Aorta (tissue), 5 donors: ENCODE measurements around the gene C17orf107. TPM values are rescaled to one million over a fixed set of nuclear protein-coding genes. Genes with fewer than 3 reads are reported as not detected.

Experiments used
- ATAC-seq: fragments of 200-7000 bp; cut with Tn5 transposase; one replicate; pipeline ENCODE4 v1.9.1; 2022; ENCODE audit warnings: moderate library complexity; ENCODE audit not compliant: low FRiP score
- DNase-seq, 2 donors: peaks; one replicate each; pipeline ENCODE4 v3.0.0-alpha.2; 2020
- H3K27ac ChIP-seq, 2 donors: one replicate each; pipeline ENCODE4 v1.5.1; 2013; ENCODE audit warnings: low read length in 2 of 2, mild to moderate bottlenecking in 2 of 2, moderate library complexity in 2 of 2, control low read depth in 1 of 2, inconsistent platforms in 1 of 2, low read depth in 1 of 2
- H3K27me3 ChIP-seq, 2 donors: one replicate each; pipeline ENCODE4 v1.6.1; 2013; ENCODE audit warnings: control low read depth in 1 of 2, low read length in 1 of 2, mild to moderate bottlenecking in 1 of 2, moderate library complexity in 1 of 2; ENCODE audit not compliant: insufficient read depth in 2 of 2, control insufficient read depth in 1 of 2
- H3K36me3 ChIP-seq, 2 donors: one replicate each; pipeline ENCODE4 v1.6.1; 2013; ENCODE audit warnings: control low read depth in 1 of 2, low read length in 1 of 2, mild to moderate bottlenecking in 1 of 2; ENCODE audit not compliant: insufficient read depth in 2 of 2, control insufficient read depth in 1 of 2
- H3K4me1 ChIP-seq, 2 donors: one replicate each; pipeline ENCODE4 v1.6.1; 2013; ENCODE audit warnings: low read length in 2 of 2, control low read depth in 1 of 2, mild to moderate bottlenecking in 1 of 2, moderate library complexity in 1 of 2; ENCODE audit not compliant: insufficient read depth in 2 of 2, control insufficient read depth in 1 of 2
- H3K4me3 ChIP-seq, 2 donors: one replicate each; pipeline ENCODE4 v1.5.1; 2013; ENCODE audit warnings: low read length in 2 of 2, control low read depth in 1 of 2, mild to moderate bottlenecking in 1 of 2
- H3K9me3 ChIP-seq: one replicate; pipeline ENCODE4 v1.6.1; 2013; ENCODE audit warnings: mild to moderate bottlenecking, low read length; ENCODE audit not compliant: control insufficient read depth
- WGBS, 2 donors: extraction: QIAGEN DNeasy Blood & Tissue Kit; methylation state at CpG; one replicate each; pipeline ENCODE4 v1.1.7; 2013; 5-methylcytosine and 5-hydroxymethylcytosine counted together
- intact Hi-C, 2 donors: fragments of 100-400 bp; cut with DNase I; formaldehyde crosslinking; loops; one replicate each; pipeline versions ENCODE4 v1.14.2 to v1.15.0; 2022
- polyA plus RNA-seq, 2 donors: library from polyadenylated mRNA; stranded (reverse); fragments of 200-250 nt; gene quantifications; one replicate each; pipeline ENCODE4 v1.2.3, GENCODE V29; 2013
- total RNA-seq, 2 donors: library from RNA; stranded (reverse); fragmentation: NEBNext Ultra II Directional; extraction: Animal tissue kit (Norgen Biotek cat#: 25700); gene quantifications; one replicate each; pipeline ENCODE4 v1.2.1, GENCODE V29; 2021
- donor health status: healthy with polysubstance abuse.
- donor health status: Bipolar disorder and iron deficiency.
- donor health status: DM: no; HTN: no; CAD: no.
- donor health status: DM: no; HTN: no; CAD: no.
- donor health status: DM: yes; HTN: yes; CAD: no.

The C17orf107 gene
- total and polyA plus RNA-seq, 4 donors: 0.49 to 2.9 (median 1.8) TPM

DNA sequence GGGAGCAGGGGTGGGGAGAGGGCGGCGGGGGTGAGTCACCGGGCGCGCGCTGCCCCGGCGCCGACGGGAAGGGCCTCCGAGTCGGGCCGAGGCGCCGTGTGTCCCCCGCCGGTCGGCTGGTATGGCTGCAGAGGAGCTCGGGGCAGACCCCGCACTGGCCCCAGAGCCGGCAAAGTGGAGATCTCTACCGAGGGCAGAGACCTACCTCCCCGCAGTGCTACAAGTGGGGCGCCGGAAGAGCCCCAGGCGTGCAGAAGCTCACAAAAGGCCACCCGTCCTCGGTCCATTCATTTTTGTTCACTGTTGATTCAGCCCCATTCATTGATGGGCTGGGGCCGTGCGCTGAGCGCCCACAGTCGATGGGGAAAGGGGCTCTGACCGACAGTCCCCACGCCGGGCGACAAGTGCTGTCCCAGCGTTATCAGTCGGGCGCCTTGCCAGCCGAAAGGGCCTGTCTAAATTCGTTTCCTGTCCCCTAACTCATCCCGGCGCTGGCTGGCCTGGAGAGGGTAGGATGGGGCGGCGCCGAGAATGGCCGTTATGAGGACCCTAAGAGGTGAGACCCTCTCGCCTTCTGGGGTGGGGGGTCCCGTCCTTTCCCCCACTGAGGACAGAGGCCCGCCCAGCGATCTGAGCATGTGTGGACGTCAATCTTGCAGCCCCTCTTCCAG is 50.9 kb downstream of the C17orf107 start:
- peak; percentile 77 to 87 for DNase-seq
- WGBS, 2 donors: 5 to 10% methylated on average over 37 to 52 of the region's 52 CpGs
- H3K4me1 ChIP-seq: no peaks in the 10 kb centered on the region

DNA sequence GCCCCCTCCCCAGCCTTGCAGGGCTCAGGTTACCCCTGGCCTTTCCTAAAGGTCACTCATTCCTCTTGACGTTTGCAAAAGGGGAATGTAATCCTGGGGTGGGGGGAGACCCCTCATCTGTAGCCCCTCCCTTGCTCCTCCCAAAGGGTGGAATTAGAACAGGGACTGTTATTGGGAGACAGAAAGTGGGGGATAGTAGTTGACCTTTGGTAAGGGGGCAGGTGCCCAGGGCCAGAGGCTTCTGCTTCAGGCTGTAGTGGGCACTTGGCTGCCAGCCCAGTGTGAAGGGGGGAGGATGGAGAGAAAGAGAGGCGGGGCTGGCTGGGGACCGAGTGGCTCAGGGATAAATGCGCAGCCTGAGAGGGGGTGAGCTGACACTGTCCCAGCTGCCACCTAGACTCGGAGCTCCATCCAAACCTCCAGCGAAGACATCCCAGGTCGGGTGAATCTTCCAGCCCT is 51.4 kb downstream of the C17orf107 start, which contains the start of gene ENO3:
Gene ENO3 (plus strand): TSS at position 374 of the 459 bp plus-strand sequence. CDS start 711 bp downstream, outside the sequence.
- intact Hi-C loops: no loop called here
- Histone ChIP-seq H3K4me1 (no peaks in the 10 kb centered on the region), H3K36me3 (no peaks in the 10 kb centered on the region), H3K27ac (peak within 1 kb of the TSS; percentile 83 to 88), H3K9me3 (no peaks in the 10 kb centered on the region), H3K27me3 (peaks cover 0 to 2% of the 10 kb centered on the region in 2 donors), H3K4me3 (peak within 1 kb of the TSS; percentile 20 to 72)
- 32 to 40% methylated on average over 7 of the region's 7 CpGs for WGBS, 2 donors
- ATAC-seq (no peak), DNase-seq (peak in 1 of 2 donors; percentile 66)

More for the DNA sequence above, 50.9 kb downstream of the C17orf107 start:
- H3K36me3 ChIP-seq: no peaks in the 10 kb centered on the region
- H3K27ac ChIP-seq: peak overlapping the region; percentile 83 to 88
- peak; percentile 9 for ATAC-seq
- no peaks in the 10 kb centered on the region for H3K9me3 ChIP-seq
- peaks cover 0 to 2% of the 10 kb centered on the region in 2 donors for H3K27me3 ChIP-seq
- intact Hi-C loops: no loop called here
- peak overlapping the region; percentile 72 to 75 for H3K4me3 ChIP-seq

DNA sequence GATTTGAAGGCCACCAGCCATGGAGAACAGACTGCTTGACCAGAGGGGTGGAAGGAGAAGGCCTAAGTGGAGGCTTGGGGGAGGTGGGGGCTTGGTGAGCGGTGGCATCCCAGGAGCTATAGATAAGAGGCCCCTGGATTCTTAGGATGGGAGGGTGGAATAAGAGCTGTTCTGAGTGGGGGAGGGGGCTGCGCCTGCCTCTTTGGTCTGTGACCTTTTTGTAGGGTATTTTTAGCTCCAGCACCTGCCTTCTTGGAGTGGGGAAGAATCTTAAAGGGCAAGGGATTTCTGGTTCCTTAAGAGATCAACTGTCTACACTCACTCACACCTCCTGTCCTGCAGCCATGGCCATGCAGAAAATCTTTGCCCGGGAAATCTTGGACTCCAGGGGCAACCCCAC is 52.1 kb downstream of the C17orf107 start:
- no peak for ATAC-seq
- intact Hi-C loops: no loop called here
- Histone ChIP-seq H3K36me3 (no peaks in the 10 kb centered on the region), H3K4me1 (no peaks in the 10 kb centered on the region), H3K27ac (no peak overlapping the region), H3K27me3 (peaks cover 0 to 2% of the 10 kb centered on the region in 2 donors), H3K9me3 (no peaks in the 10 kb centered on the region), H3K4me3 (no peak overlapping the region)
- no peak for DNase-seq
- 86 to 92% methylated on average over 3 of the region's 3 CpGs for WGBS, 2 donors

Other genes with a start within 250 kb of the C17orf107 start
- 10 to 100 TPM; 34.6 to 49.4 TPM for gene PELP1, start 195.4 kb upstream of the C17orf107 start, total RNA-seq
- gene PELP1, start 195.4 kb upstream of the C17orf107 start, polyA plus RNA-seq: 10 to 100 TPM; 11.0 to 39.2 TPM
- gene ARRB2, start 188.9 kb upstream of the C17orf107 start, total RNA-seq: 100 to 1,000 TPM in 1 of 2 donors, 10 to 100 TPM in 1; 71.8 to 119 TPM
- 10 to 100 TPM; 23.2 to 55.2 TPM for gene ARRB2, start 188.9 kb upstream of the C17orf107 start, polyA plus RNA-seq
- 10 to 100 TPM in 1 of 2 donors, 1 to 10 TPM in 1; 7.9 to 16.7 TPM for gene MED11, start 168.1 kb upstream of the C17orf107 start, total RNA-seq
- 10 to 100 TPM; 26.2 to 41.1 TPM for gene MED11, start 168.1 kb upstream of the C17orf107 start, polyA plus RNA-seq
- 1 to 10 TPM; 2.1 to 7.7 TPM for gene ZMYND15, start 159.7 kb upstream of the C17orf107 start, total RNA-seq
- gene ZMYND15, start 159.7 kb upstream of the C17orf107 start, polyA plus RNA-seq: 1 to 10 TPM in 1 of 2 donors, under 1 TPM in 1; 0.87 to 1.0 TPM
- 10 to 100 TPM; 35.9 to 64.0 TPM for gene CXCL16, start 159.6 kb upstream of the C17orf107 start, total RNA-seq
- 10 to 100 TPM; 11.0 to 33.7 TPM for gene CXCL16, start 159.6 kb upstream of the C17orf107 start, polyA plus RNA-seq
- not detected for gene TM4SF5, start 127.7 kb upstream of the C17orf107 start, total RNA-seq
- gene TM4SF5, start 127.7 kb upstream of the C17orf107 start, polyA plus RNA-seq: 10 to 100 TPM in 1 of 2 donors, not detected in 1; 18.4 TPM
- gene VMO1, start 113.2 kb upstream of the C17orf107 start, total RNA-seq: 10 to 100 TPM in 1 of 2 donors, 1 to 10 TPM in 1; 6.6 to 19.3 TPM
- 10 to 100 TPM in 1 of 2 donors, 1 to 10 TPM in 1; 1.5 to 15.5 TPM for gene VMO1, start 113.2 kb upstream of the C17orf107 start, polyA plus RNA-seq
- gene GLTPD2, start 110.6 kb upstream of the C17orf107 start, total RNA-seq: not detected
- gene GLTPD2, start 110.6 kb upstream of the C17orf107 start, polyA plus RNA-seq: 1 to 10 TPM in 1 of 2 donors, not detected in 1; 3.4 TPM
- 10 to 100 TPM; 78.3 to 91.8 TPM for gene PSMB6, start 103.4 kb upstream of the C17orf107 start, total RNA-seq
- gene PSMB6, start 103.4 kb upstream of the C17orf107 start, polyA plus RNA-seq: 100 to 1,000 TPM; 171 to 186 TPM
- gene PLD2, start 92.4 kb upstream of the C17orf107 start, total RNA-seq: 10 to 100 TPM; 25.3 to 65.0 TPM
- 10 to 100 TPM in 1 of 2 donors, 1 to 10 TPM in 1; 8.8 to 32.9 TPM for gene PLD2, start 92.4 kb upstream of the C17orf107 start, polyA plus RNA-seq
- 10 to 100 TPM; 64.2 to 97.5 TPM for gene MINK1, start 66.2 kb upstream of the C17orf107 start, total RNA-seq
- gene MINK1, start 66.2 kb upstream of the C17orf107 start, polyA plus RNA-seq: 10 to 100 TPM; 22.2 to 40.0 TPM
- gene CHRNE, start 3.6 kb downstream of the C17orf107 start, total RNA-seq: 1 to 10 TPM in 1 of 2 donors, under 1 TPM in 1; 0.84 to 1.6 TPM
- gene CHRNE, start 3.6 kb downstream of the C17orf107 start, polyA plus RNA-seq: under 1 TPM in 1 of 2 donors, not detected in 1; 0.61 TPM
- gene GP1BA, start 32.7 kb downstream of the C17orf107 start, total RNA-seq: under 1 TPM in 1 of 2 donors, not detected in 1; 0.19 TPM
- under 1 TPM in 1 of 2 donors, not detected in 1; 0.08 TPM for gene GP1BA, start 32.7 kb downstream of the C17orf107 start, polyA plus RNA-seq
- 10 to 100 TPM; 28.3 to 29.5 TPM for gene SLC25A11, start 40.5 kb downstream of the C17orf107 start, total RNA-seq
- 10 to 100 TPM; 31.8 to 41.6 TPM for gene SLC25A11, start 40.5 kb downstream of the C17orf107 start, polyA plus RNA-seq
- gene RNF167, start 40.7 kb downstream of the C17orf107 start, total RNA-seq: 10 to 100 TPM; 45.6 to 51.8 TPM
- gene RNF167, start 40.7 kb downstream of the C17orf107 start, polyA plus RNA-seq: 10 to 100 TPM; 39.3 to 89.3 TPM
- gene PFN1, start 49.0 kb downstream of the C17orf107 start, total RNA-seq: 100 to 1,000 TPM; 440 to 554 TPM
- gene PFN1, start 49.0 kb downstream of the C17orf107 start, polyA plus RNA-seq: 100 to 1,000 TPM; 543 to 728 TPM
- 1 to 10 TPM; 5.2 to 7.4 TPM for gene ENO3, start 51.6 kb downstream of the C17orf107 start, total RNA-seq
- gene ENO3, start 51.6 kb downstream of the C17orf107 start, polyA plus RNA-seq: 10 to 100 TPM in 1 of 2 donors, 1 to 10 TPM in 1; 9.5 to 46.2 TPM
- 10 to 100 TPM; 38.8 to 48.3 TPM for gene SPAG7, start 68.3 kb downstream of the C17orf107 start, total RNA-seq
- 100 to 1,000 TPM in 1 of 2 donors, 10 to 100 TPM in 1; 43.5 to 109 TPM for gene SPAG7, start 68.3 kb downstream of the C17orf107 start, polyA plus RNA-seq
- gene CAMTA2, start 88.1 kb downstream of the C17orf107 start, total RNA-seq: 10 to 100 TPM; 62.2 to 68.1 TPM
- 10 to 100 TPM; 21.7 to 67.5 TPM for gene CAMTA2, start 88.1 kb downstream of the C17orf107 start, polyA plus RNA-seq
- gene INCA1, start 98.0 kb downstream of the C17orf107 start, total RNA-seq: 1 to 10 TPM; 1.2 to 1.9 TPM
- gene INCA1, start 98.0 kb downstream of the C17orf107 start, polyA plus RNA-seq: 1 to 10 TPM; 1.3 to 4.9 TPM
- gene KIF1C, start 98.4 kb downstream of the C17orf107 start, total RNA-seq: 100 to 1,000 TPM; 187 to 235 TPM
- gene KIF1C, start 98.4 kb downstream of the C17orf107 start, polyA plus RNA-seq: 100 to 1,000 TPM in 1 of 2 donors, 10 to 100 TPM in 1; 89.0 to 371 TPM
- gene SLC52A1, start 135.9 kb downstream of the C17orf107 start, total RNA-seq: not detected
- under 1 TPM in 1 of 2 donors, not detected in 1; 0.88 TPM for gene SLC52A1, start 135.9 kb downstream of the C17orf107 start, polyA plus RNA-seq
- gene ZFP3, start 178.9 kb downstream of the C17orf107 start, total RNA-seq: 1 to 10 TPM; 4.0 to 6.0 TPM
- gene ZFP3, start 178.9 kb downstream of the C17orf107 start, polyA plus RNA-seq: 1 to 10 TPM in 1 of 2 donors, under 1 TPM in 1; 0.75 to 3.0 TPM
- gene ZNF232, start 212.3 kb downstream of the C17orf107 start, total RNA-seq: 1 to 10 TPM; 7.1 to 7.8 TPM
- gene ZNF232, start 212.3 kb downstream of the C17orf107 start, polyA plus RNA-seq: 1 to 10 TPM; 5.9 to 6.1 TPM
- under 1 TPM; 0.10 to 0.36 TPM for gene USP6, start 216.5 kb downstream of the C17orf107 start, total RNA-seq
- under 1 TPM in 1 of 2 donors, not detected in 1; 0.05 TPM for gene USP6, start 216.5 kb downstream of the C17orf107 start, polyA plus RNA-seq